ENCODE data around the gene SPIRE1.

The SPIRE1 gene

DNA sequence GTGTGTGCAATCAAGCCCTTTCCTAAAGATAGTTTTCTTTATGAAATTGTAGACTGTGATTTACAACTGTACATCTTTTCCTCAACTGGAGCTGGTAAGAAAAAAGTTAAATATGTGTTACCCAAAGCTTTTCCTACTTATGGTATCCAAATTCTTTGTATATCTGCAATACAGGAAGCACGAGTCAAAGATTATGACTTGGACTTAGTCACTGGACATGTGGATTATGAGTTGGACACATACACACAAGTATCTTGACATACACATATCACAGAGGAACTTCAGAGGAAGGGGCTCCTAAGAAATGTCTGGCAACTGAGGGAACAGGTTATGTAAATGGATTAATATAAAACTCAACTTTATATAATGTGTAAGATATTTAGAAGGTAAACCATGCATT is 215.0 kb downstream of the SPIRE1 start:
- no peak overlapping the region for H2BK5ac ChIP-seq (ENCODE audit: low read depth, low read length, poor library complexity, severe bottlenecking)
- WGBS: no CpG with 5 or more reads among the region's 1 CpG
- H3K27ac ChIP-seq (ENCODE audit: low read length, poor library complexity, severe bottlenecking): no peak overlapping the region
- H3K14ac ChIP-seq (ENCODE audit: low read length in 2 of 2): no peak overlapping the region
- H2AFZ ChIP-seq (ENCODE audit: low read depth, low read length): no peak overlapping the region
- H3K4me3 ChIP-seq (ENCODE audit: insufficient read depth in 1 of 2, low read depth in 1 of 2, low read length in 2 of 2): peak overlapping the region in 1 of 2 experiments; percentile 25
- H3K27me3 ChIP-seq (ENCODE audit: control insufficient read depth in 1 of 2, insufficient read depth in 1 of 2, low read length in 2 of 2): no peaks in the 10 kb centered on the region
- peak; percentile 23 for DNase-seq
- no peak overlapping the region for H2BK15ac ChIP-seq (ENCODE audit: low read depth, poor library complexity, severe bottlenecking)
- H2BK12ac ChIP-seq (ENCODE audit: low read length in 2 of 2): no peak overlapping the region
- H4K91ac ChIP-seq (ENCODE audit: low read length): no peak overlapping the region
- H2BK120ac ChIP-seq (ENCODE audit: low read depth, low read length): no peak overlapping the region
- no peak overlapping the region for H3K9ac ChIP-seq (ENCODE audit: low read length)
- H3K4me2 ChIP-seq (ENCODE audit: low read length, poor library complexity, severe bottlenecking): no peak overlapping the region
- no peak overlapping the region for H3K18ac ChIP-seq (ENCODE audit: low read depth in 1 of 2, low read length in 2 of 2)
- no peak overlapping the region for H2AK5ac ChIP-seq (ENCODE audit: low read length, severe bottlenecking)
- peaks cover 18% of the 10 kb centered on the region for H3K9me3 ChIP-seq (ENCODE audit: control insufficient read depth, low read length)
- no peak overlapping the region for H3K4ac ChIP-seq (ENCODE audit: low read depth in 1 of 2, low read length in 2 of 2)
- no peak overlapping the region for H4K8ac ChIP-seq (ENCODE audit: low read length)
- no peak overlapping the region for H3K23ac ChIP-seq (ENCODE audit: low read length in 2 of 2)
- no peaks in the 10 kb centered on the region for H3K79me1 ChIP-seq (replicated peaks; ENCODE audit: low read length, poor library complexity, severe bottlenecking)
- peaks cover 18 to 47% of the 10 kb centered on the region in 2 experiments for H3K36me3 ChIP-seq (ENCODE audit: control insufficient read depth in 1 of 2, insufficient read depth in 2 of 2, low read depth in 1 of 2, low read length in 2 of 2)
- no peaks in the 10 kb centered on the region for H3K4me1 ChIP-seq (ENCODE audit: control insufficient read depth, insufficient read depth, low read depth, low read length)

GRCh38 chr18:12441475-12442034 is 216.4 kb downstream of the SPIRE1 start:
- Histone ChIP-seq H2BK120ac (ENCODE audit: low read depth, low read length) (no peak overlapping the region), H3K36me3 (ENCODE audit: control insufficient read depth in 1 of 2, insufficient read depth in 2 of 2, low read depth in 1 of 2, low read length in 2 of 2) (peaks cover 18 to 40% of the 10 kb centered on the region in 2 experiments), H3K4me2 (ENCODE audit: low read length, poor library complexity, severe bottlenecking) (no peak overlapping the region), H2BK15ac (ENCODE audit: low read depth, poor library complexity, severe bottlenecking) (no peak overlapping the region), H2AK5ac (ENCODE audit: low read length, severe bottlenecking) (no peak overlapping the region), H3K79me1 (replicated peaks; ENCODE audit: low read length, poor library complexity, severe bottlenecking) (no peaks in the 10 kb centered on the region), H3K9ac (ENCODE audit: low read length) (no peak overlapping the region), H3K18ac (ENCODE audit: low read depth in 1 of 2, low read length in 2 of 2) (no peak overlapping the region), H3K9me3 (ENCODE audit: control insufficient read depth, low read length) (peaks cover 18% of the 10 kb centered on the region), H3K27ac (ENCODE audit: low read length, poor library complexity, severe bottlenecking) (no peak overlapping the region), H3K4me1 (ENCODE audit: control insufficient read depth, insufficient read depth, low read depth, low read length) (peaks cover 3% of the 10 kb centered on the region), H3K27me3 (ENCODE audit: control insufficient read depth in 1 of 2, insufficient read depth in 1 of 2, low read length in 2 of 2) (no peaks in the 10 kb centered on the region), H3K4ac (ENCODE audit: low read depth in 1 of 2, low read length in 2 of 2) (no peak overlapping the region), H3K23ac (ENCODE audit: low read length in 2 of 2) (no peak overlapping the region), H2BK12ac (ENCODE audit: low read length in 2 of 2) (no peak overlapping the region), H2BK5ac (ENCODE audit: low read depth, low read length, poor library complexity, severe bottlenecking) (no peak overlapping the region), H2AFZ (ENCODE audit: low read depth, low read length) (no peak overlapping the region), H3K14ac (ENCODE audit: low read length in 2 of 2) (no peak overlapping the region), H4K91ac (ENCODE audit: low read length) (no peak overlapping the region), H3K4me3 (ENCODE audit: insufficient read depth in 1 of 2, low read depth in 1 of 2, low read length in 2 of 2) (no peak overlapping the region), H4K8ac (ENCODE audit: low read length) (no peak overlapping the region)
- 97% methylated on average over 11 of the region's 12 CpGs for WGBS
- DNase-seq: no peak

- no peak overlapping the region for H2BK120ac ChIP-seq (ENCODE audit: low read depth, low read length)
- peaks cover 3% of the 10 kb centered on the region for H3K4me1 ChIP-seq (ENCODE audit: control insufficient read depth, insufficient read depth, low read depth, low read length)
- H3K4me2 ChIP-seq (ENCODE audit: low read length, poor library complexity, severe bottlenecking): no peak overlapping the region
- H2AFZ ChIP-seq (ENCODE audit: low read depth, low read length): no peak overlapping the region
- no peak overlapping the region for H3K4ac ChIP-seq (ENCODE audit: low read depth in 1 of 2, low read length in 2 of 2)
- H2BK5ac ChIP-seq (ENCODE audit: low read depth, low read length, poor library complexity, severe bottlenecking): no peak overlapping the region
- H3K79me1 ChIP-seq (replicated peaks; ENCODE audit: low read length, poor library complexity, severe bottlenecking): no peaks in the 10 kb centered on the region
- no peak overlapping the region for H2BK15ac ChIP-seq (ENCODE audit: low read depth, poor library complexity, severe bottlenecking)
- H2AK5ac ChIP-seq (ENCODE audit: low read length, severe bottlenecking): no peak overlapping the region
- H3K9me3 ChIP-seq (ENCODE audit: control insufficient read depth, low read length): peaks cover under 1% of the 10 kb centered on the region
- H4K91ac ChIP-seq (ENCODE audit: low read length): no peak overlapping the region
- 91% methylated on average over 5 of the region's 10 CpGs for WGBS
- no peak overlapping the region for H3K23ac ChIP-seq (ENCODE audit: low read length in 2 of 2)
- H3K9ac ChIP-seq (ENCODE audit: low read length): no peak overlapping the region
- H3K27me3 ChIP-seq (ENCODE audit: control insufficient read depth in 1 of 2, insufficient read depth in 1 of 2, low read length in 2 of 2): no peaks in the 10 kb centered on the region
- H3K27ac ChIP-seq (ENCODE audit: low read length, poor library complexity, severe bottlenecking): no peak overlapping the region
- H3K14ac ChIP-seq (ENCODE audit: low read length in 2 of 2): no peak overlapping the region
- H4K8ac ChIP-seq (ENCODE audit: low read length): no peak overlapping the region
- no peak overlapping the region for H3K4me3 ChIP-seq (ENCODE audit: insufficient read depth in 1 of 2, low read depth in 1 of 2, low read length in 2 of 2)
- peaks cover 23 to 44% of the 10 kb centered on the region in 2 experiments for H3K36me3 ChIP-seq (ENCODE audit: control insufficient read depth in 1 of 2, insufficient read depth in 2 of 2, low read depth in 1 of 2, low read length in 2 of 2)
- H3K18ac ChIP-seq (ENCODE audit: low read depth in 1 of 2, low read length in 2 of 2): no peak overlapping the region
- no peak for DNase-seq
- H2BK12ac ChIP-seq (ENCODE audit: low read length in 2 of 2): no peak overlapping the region
Observed at GRCh38 chr18:12438257-12438656, 219.7 kb downstream of the SPIRE1 start.

DNA sequence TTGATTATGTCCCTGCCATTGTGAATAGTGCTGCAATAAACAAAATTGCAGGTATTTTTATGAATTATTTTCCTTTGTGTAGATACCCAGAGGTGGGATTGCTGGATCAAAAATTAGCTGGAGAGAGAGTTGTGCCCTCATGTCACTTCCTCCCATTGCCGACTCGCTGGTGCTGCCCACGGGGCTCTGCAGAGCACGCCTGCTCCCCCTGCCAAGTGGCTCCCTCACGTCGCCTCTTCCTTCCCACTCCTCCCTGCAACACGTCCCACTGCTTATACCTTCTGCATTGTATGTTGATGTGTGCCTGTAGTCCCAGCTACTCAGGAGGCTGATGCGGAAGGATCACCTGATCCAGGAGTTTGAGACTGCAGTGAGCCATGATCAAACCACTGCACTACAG is 222.0 kb downstream of the SPIRE1 start:
- H3K4ac ChIP-seq (ENCODE audit: low read depth in 1 of 2, low read length in 2 of 2): no peak overlapping the region
- H3K9ac ChIP-seq (ENCODE audit: low read length): no peak overlapping the region
- no peak overlapping the region for H3K14ac ChIP-seq (ENCODE audit: low read length in 2 of 2)
- H3K36me3 ChIP-seq (ENCODE audit: control insufficient read depth in 1 of 2, insufficient read depth in 2 of 2, low read depth in 1 of 2, low read length in 2 of 2): peaks cover 41 to 65% of the 10 kb centered on the region in 2 experiments
- H3K23ac ChIP-seq (ENCODE audit: low read length in 2 of 2): no peak overlapping the region
- no peak overlapping the region for H4K8ac ChIP-seq (ENCODE audit: low read length)
- H3K27ac ChIP-seq (ENCODE audit: low read length, poor library complexity, severe bottlenecking): no peak overlapping the region
- H3K4me2 ChIP-seq (ENCODE audit: low read length, poor library complexity, severe bottlenecking): no peak overlapping the region
- no peak overlapping the region for H2BK120ac ChIP-seq (ENCODE audit: low read depth, low read length)
- no peak for DNase-seq
- H2BK15ac ChIP-seq (ENCODE audit: low read depth, poor library complexity, severe bottlenecking): no peak overlapping the region
- H2AK5ac ChIP-seq (ENCODE audit: low read length, severe bottlenecking): no peak overlapping the region
- no peaks in the 10 kb centered on the region for H3K79me1 ChIP-seq (replicated peaks; ENCODE audit: low read length, poor library complexity, severe bottlenecking)
- H4K91ac ChIP-seq (ENCODE audit: low read length): no peak overlapping the region
- no peak overlapping the region for H2BK12ac ChIP-seq (ENCODE audit: low read length in 2 of 2)
- peaks cover 3% of the 10 kb centered on the region for H3K4me1 ChIP-seq (ENCODE audit: control insufficient read depth, insufficient read depth, low read depth, low read length)
- H3K9me3 ChIP-seq (ENCODE audit: control insufficient read depth, low read length): no peaks in the 10 kb centered on the region
- no peak overlapping the region for H3K18ac ChIP-seq (ENCODE audit: low read depth in 1 of 2, low read length in 2 of 2)
- H3K27me3 ChIP-seq (ENCODE audit: control insufficient read depth in 1 of 2, insufficient read depth in 1 of 2, low read length in 2 of 2): no peaks in the 10 kb centered on the region
- H3K4me3 ChIP-seq (ENCODE audit: insufficient read depth in 1 of 2, low read depth in 1 of 2, low read length in 2 of 2): no peak overlapping the region
- H2BK5ac ChIP-seq (ENCODE audit: low read depth, low read length, poor library complexity, severe bottlenecking): no peak overlapping the region
- no peak overlapping the region for H2AFZ ChIP-seq (ENCODE audit: low read depth, low read length)
- 96% methylated on average over 8 of the region's 8 CpGs for WGBS
